Esophagus squamous epithelium (tissue), 5 donors: Measurements from ENCODE around the gene APAF1. TPM values are rescaled to one million over a fixed set of nuclear protein-coding genes. Genes with fewer than 3 reads are reported as not detected.

Source experiments
- DNase-seq: peaks from one replicate; lab custom pipeline; 2025; lab: John Stamatoyannopoulos, UW
- H3K27ac ChIP-seq, 4 donors: fragments of 200-600 bp; sonication (generic); one replicate each; pipeline ENCODE4 v1.5.1; 2016 to 2019; ENCODE audit warnings: mild to moderate bottlenecking in 1 of 4
- H3K27me3 ChIP-seq, 4 donors: fragments of 200-600 bp; sonication (generic); 1 replicate in 3 of 4; 2 replicates in 1 of 4; pipeline versions ENCODE4 v1.5.1 to v1.6.0; 2017 to 2021; ENCODE audit warnings: antibody characterized with exemption in 1 of 4
- H3K36me3 ChIP-seq, 3 donors: fragments of 200-600 bp; sonication (generic); one replicate each; pipeline ENCODE4 v1.5.1; 2016 to 2019
- H3K4me1 ChIP-seq, 3 donors: fragments of 200-600 bp; sonication (generic); one replicate each; pipeline ENCODE4 v1.5.1; 2017 to 2019
- H3K4me3 ChIP-seq, 4 donors: fragments of 200-600 bp; sonication (generic); 1 replicate in 3 of 4; 2 replicates in 1 of 4; pipeline ENCODE4 v1.5.1; 2016 to 2019; ENCODE audit warnings: mild to moderate bottlenecking in 2 of 4, moderate library complexity in 1 of 4
- H3K9me3 ChIP-seq, 3 donors: fragments of 200-600 bp; sonication (generic); one replicate each; pipeline ENCODE4 v1.5.1; 2016 to 2019
- POLR2A ChIP-seq, 4 donors: fragments of 450-650 bp; IDR thresholded peaks; one replicate each; pipeline ENCODE4 v1.6.1; 2017; ENCODE audit warnings: antibody characterized with exemption in 4 of 4, mild to moderate bottlenecking in 4 of 4, moderate library complexity in 3 of 4
- WGBS, 2 donors: methylation state at CpG; one replicate each; pipeline ENCODE4 v1.1.5; 2018; 5-methylcytosine and 5-hydroxymethylcytosine counted together
- intact Hi-C: fragments of 100-400 bp; cut with DNase I; formaldehyde crosslinking; loops from one replicate; pipeline ENCODE4 v1.15.0; 2022
- total RNA-seq, 4 donors: library from RNA; depleted of rRNA; stranded (reverse); fragments of >200 nt; gene quantifications; one replicate each; pipeline ENCODE4 v1.1.0, GENCODE V29; 2016
- TF ChIP-seq, protein P1 (sequence below), 6 experiments: fragments of 450-650 bp in 4 of 6; fragments of 200-600 bp in 2 of 6; sonication (generic) in 2 of 6; IDR thresholded peaks; one replicate each; pipeline ENCODE4 v1.5.1; 2016 to 2019; ENCODE audit warnings: antibody characterized with exemption in 6 of 6, mild to moderate bottlenecking in 4 of 6, moderate library complexity in 4 of 6
- donor health status: DM: yes; HTN: yes; CAD: no.

The APAF1 gene
- total RNA-seq, 4 donors from 2014 or later = 4.1 to 11.1 (median 8.9) TPM

DNA sequence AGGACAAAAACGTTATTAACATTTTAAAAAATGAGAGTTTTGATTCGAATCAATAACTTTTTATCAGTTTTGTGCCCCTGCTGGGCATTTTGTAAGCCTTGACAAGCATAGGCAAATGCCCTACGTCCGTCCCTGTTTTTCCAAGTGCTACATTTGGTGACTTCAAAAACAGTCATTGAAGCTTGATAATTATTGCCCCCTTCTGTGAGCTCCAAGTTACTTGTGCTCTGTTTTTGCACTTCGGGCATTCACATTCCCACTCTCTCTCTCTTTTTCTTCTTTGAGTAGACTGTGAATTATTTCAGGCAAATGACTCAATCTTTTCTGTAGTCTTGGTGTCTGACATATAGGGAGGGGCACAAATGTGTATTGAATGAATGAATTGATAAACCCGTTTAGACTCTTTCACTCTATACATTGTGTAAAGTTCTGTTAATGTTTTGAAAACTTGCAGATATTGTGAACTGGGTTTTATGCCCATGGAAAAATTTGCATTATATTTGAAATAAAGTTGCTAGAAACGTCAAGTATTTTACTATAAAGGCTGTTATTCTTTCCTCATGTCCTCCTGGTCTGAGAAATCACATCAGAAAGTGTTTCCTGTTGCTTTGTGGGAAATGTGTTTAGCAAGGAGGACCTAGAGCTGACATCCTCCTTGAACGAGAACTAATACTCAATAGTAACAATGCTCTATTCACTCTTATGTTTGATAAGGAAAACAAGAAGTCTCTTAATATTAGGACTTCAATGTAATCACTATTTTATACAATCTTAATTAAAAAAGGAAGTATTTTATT lies 1.4 kb downstream of the APAF1 start:
- H3K4me3 ChIP-seq = peak overlapping the region in 3 of 4 donors; percentile 83 to 98 (median 97)
- peak overlapping the region in 2 of 4 donors; percentile 91 to 96 for H3K27ac ChIP-seq
- H3K9me3 ChIP-seq = no peaks in the 10 kb centered on the region
- DNase-seq = no peak
- no peaks in the 10 kb centered on the region for H3K27me3 ChIP-seq
- TF ChIP-seq, protein P1, sequence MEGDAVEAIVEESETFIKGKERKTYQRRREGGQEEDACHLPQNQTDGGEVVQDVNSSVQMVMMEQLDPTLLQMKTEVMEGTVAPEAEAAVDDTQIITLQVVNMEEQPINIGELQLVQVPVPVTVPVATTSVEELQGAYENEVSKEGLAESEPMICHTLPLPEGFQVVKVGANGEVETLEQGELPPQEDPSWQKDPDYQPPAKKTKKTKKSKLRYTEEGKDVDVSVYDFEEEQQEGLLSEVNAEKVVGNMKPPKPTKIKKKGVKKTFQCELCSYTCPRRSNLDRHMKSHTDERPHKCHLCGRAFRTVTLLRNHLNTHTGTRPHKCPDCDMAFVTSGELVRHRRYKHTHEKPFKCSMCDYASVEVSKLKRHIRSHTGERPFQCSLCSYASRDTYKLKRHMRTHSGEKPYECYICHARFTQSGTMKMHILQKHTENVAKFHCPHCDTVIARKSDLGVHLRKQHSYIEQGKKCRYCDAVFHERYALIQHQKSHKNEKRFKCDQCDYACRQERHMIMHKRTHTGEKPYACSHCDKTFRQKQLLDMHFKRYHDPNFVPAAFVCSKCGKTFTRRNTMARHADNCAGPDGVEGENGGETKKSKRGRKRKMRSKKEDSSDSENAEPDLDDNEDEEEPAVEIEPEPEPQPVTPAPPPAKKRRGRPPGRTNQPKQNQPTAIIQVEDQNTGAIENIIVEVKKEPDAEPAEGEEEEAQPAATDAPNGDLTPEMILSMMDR (IDR thresholded peaks at IDR 0.05) = peak in 2 of 6 experiments; percentile 11 to 34
- TF ChIP-seq POLR2A (IDR thresholded peaks at IDR 0.05) = no peak
- H3K36me3 ChIP-seq = peaks cover 0 to 33% (median 3%) of the 10 kb centered on the region in 3 donors
- 4 to 7% methylated on average over 8 of the region's 8 CpGs for WGBS, 2 donors
- peaks cover 3 to 38% (median 11%) of the 10 kb centered on the region in 3 donors for H3K4me1 ChIP-seq
- intact Hi-C loops = loop anchor here (10.0 kb wide), 1 partner anchor 52 kb away; the partner anchor contains the start of gene SLC25A3

DNA sequence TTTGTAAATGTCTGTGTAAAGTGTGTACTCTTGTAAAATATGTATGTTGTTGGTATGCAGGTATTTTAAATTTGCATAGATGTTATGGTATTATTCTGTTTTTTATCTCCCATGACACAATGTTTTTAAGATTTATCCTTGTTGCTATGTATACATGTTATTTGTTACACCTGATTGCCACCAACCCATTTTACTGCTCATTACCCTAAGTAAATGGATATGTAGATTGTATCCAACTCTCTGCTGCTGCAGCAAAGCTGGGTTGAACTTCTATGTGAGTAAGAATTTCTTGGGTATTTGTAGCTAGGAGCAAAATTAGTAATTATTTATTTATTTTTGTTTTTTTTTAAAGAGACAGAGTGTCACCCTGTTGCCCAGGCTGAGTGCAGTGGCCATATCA lies 6.2 kb downstream of the APAF1 start:
- H3K27me3 ChIP-seq = no peaks in the 10 kb centered on the region
- H3K9me3 ChIP-seq = no peaks in the 10 kb centered on the region
- H3K27ac ChIP-seq = no peak overlapping the region
- TF ChIP-seq POLR2A (IDR thresholded peaks at IDR 0.05) = no peak
- TF ChIP-seq, protein P1 (IDR thresholded peaks at IDR 0.05) = no peak
- intact Hi-C loops = no loop called here
- H3K4me1 ChIP-seq = peaks cover 3 to 13% (median 6%) of the 10 kb centered on the region in 3 donors
- peaks cover 0 to 54% (median 3%) of the 10 kb centered on the region in 3 donors for H3K36me3 ChIP-seq
- DNase-seq = no peak
- H3K4me3 ChIP-seq = no peak overlapping the region

DNA sequence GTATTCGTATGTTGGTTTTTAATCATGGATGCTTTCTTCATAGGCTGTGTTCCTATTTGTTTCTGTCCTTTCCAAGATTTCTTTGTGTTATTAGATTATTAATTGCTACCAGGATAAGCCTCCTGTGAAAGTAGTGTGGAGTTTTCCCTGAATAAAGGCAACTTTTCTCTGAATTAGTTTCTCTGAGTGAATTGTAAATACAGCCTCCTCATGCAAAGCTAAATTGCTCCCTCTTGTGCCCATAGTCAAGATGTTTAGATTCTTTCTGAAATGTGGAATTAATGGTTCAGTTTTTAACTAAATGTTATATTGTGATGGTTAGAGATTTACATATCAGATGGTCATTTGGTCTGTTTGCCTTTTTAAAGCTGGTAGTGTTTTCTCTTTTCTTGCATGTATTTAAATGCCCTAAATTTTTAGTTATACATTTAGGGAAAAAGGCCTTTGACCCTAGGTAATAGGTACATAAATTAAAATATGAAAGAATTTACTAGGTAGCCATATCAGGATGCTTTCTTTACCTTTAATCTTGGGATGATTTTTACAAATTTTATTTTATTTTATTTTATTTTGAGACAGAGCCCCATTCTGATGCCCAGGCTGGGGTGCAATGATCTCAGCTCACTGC lies 8.9 kb downstream of the APAF1 start:
- Histone ChIP-seq H3K27me3 (no peaks in the 10 kb centered on the region), H3K27ac (no peak overlapping the region), H3K4me1 (no peaks in the 10 kb centered on the region), H3K4me3 (no peak overlapping the region), H3K36me3 (peaks cover 0 to 70% (median 3%) of the 10 kb centered on the region in 3 donors), H3K9me3 (no peaks in the 10 kb centered on the region)
- no peak for DNase-seq
- intact Hi-C loops = no loop called here
- TF ChIP-seq, protein P1 (IDR thresholded peaks at IDR 0.05) = peak in 5 of 6 experiments; percentile 48 to 70 (median 51)
- no peak for TF ChIP-seq POLR2A (IDR thresholded peaks at IDR 0.05)
- WGBS, 2 donors = 94 to 95% methylated on average over 1 of the region's 1 CpG

- peaks cover 0 to 70% (median 5%) of the 10 kb centered on the region in 3 donors for H3K36me3 ChIP-seq
- intact Hi-C loops = no loop called here
Measured at GRCh38 chr12:98656289-98657101, 11.4 kb downstream of the APAF1 start.

GRCh38 chr12:98660521-98660920 lies 15.4 kb downstream of the APAF1 start:
- H3K9me3 ChIP-seq = no peaks in the 10 kb centered on the region
- DNase-seq = no peak
- no peaks in the 10 kb centered on the region for H3K4me1 ChIP-seq
- H3K27ac ChIP-seq = no peak overlapping the region
- intact Hi-C loops = no loop called here
- H3K27me3 ChIP-seq = no peaks in the 10 kb centered on the region
- peaks cover 0 to 98% (median 6%) of the 10 kb centered on the region in 3 donors for H3K36me3 ChIP-seq
- no peak overlapping the region for H3K4me3 ChIP-seq
- TF ChIP-seq POLR2A (IDR thresholded peaks at IDR 0.05) = no peak
- TF ChIP-seq, protein P1 (IDR thresholded peaks at IDR 0.05) = no peak

More at GRCh38 chr12:98656289-98657101, 11.4 kb downstream of the APAF1 start:
- Histone ChIP-seq H3K4me1 (no peaks in the 10 kb centered on the region), H3K27me3 (no peaks in the 10 kb centered on the region), H3K4me3 (no peak overlapping the region), H3K27ac (no peak overlapping the region), H3K9me3 (no peaks in the 10 kb centered on the region)
- no peak for TF ChIP-seq POLR2A (IDR thresholded peaks at IDR 0.05)
- no peak for DNase-seq
- 61 to 62% methylated on average over 6 of the region's 6 CpGs for WGBS, 2 donors
